PC-9 (cell line): ENCODE measurements around the gene NUDT2.

ENCODE experiments used
- EZH2 ChIP-seq: fragments of 200-600 bp; sonication (generic); IDR thresholded peaks from 2 replicates; pipeline ENCODE4 v1.8.0; 2017; ENCODE audit warnings: antibody characterized with exemption, low read depth
- TF ChIP-seq, protein P1 (sequence below): fragments of 200-600 bp; sonication (generic); conservative IDR thresholded peaks from 2 replicates; pipeline ENCODE4 v1.6.1; 2017; ENCODE audit warnings: mixed run types, antibody characterized with exemption, mild to moderate bottlenecking, moderate library complexity

DNA sequence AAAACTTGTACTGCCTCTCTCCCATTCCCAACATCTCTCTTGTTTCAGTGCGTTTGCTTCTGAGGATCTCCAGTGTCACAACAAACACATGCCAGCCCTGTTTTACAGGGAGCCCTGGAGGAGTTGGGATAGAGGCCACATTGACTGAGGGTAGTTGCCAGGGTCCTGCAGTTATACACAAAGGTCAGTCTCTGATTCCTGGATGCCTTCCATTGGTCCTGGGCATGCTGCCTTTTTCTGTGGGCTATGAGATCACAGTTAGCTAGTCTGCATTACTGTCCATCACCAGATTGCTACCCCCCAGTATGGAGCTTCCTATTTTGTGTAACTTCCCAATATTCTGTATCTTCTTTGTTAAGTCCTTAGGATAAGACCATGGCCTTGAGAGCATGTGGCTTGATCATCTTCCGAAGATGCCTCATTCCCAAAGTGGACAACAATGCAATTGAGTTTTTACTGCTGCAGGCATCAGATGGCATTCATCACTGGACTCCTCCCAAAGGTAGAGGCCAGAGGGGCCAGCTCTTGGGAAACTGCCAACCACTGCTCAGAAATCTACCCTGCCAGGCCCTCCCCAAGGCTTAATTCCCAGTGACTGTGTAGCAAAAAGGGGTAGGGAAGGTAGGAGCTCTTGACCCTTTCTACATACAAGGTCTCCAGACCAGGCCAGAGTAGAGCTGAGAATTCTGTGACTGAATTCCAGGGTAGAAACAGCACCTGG, 9.5 kb downstream of the NUDT2 start:
- TF ChIP-seq, protein P1, sequence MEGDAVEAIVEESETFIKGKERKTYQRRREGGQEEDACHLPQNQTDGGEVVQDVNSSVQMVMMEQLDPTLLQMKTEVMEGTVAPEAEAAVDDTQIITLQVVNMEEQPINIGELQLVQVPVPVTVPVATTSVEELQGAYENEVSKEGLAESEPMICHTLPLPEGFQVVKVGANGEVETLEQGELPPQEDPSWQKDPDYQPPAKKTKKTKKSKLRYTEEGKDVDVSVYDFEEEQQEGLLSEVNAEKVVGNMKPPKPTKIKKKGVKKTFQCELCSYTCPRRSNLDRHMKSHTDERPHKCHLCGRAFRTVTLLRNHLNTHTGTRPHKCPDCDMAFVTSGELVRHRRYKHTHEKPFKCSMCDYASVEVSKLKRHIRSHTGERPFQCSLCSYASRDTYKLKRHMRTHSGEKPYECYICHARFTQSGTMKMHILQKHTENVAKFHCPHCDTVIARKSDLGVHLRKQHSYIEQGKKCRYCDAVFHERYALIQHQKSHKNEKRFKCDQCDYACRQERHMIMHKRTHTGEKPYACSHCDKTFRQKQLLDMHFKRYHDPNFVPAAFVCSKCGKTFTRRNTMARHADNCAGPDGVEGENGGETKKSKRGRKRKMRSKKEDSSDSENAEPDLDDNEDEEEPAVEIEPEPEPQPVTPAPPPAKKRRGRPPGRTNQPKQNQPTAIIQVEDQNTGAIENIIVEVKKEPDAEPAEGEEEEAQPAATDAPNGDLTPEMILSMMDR, result no peak
- TF ChIP-seq EZH2, result no peak
